GM15510 (cell line): ENCODE data around the gene TTLL11.

ENCODE experiments used
- POLR2A ChIP-seq: IDR thresholded peaks from 3 replicates; pipeline ENCODE4 v1.6.1; 2011; ENCODE audit warnings: borderline replicate concordance; ENCODE audit not compliant: insufficient read length; ENCODE audit errors: extremely low read depth

TTLL11 gene

DNA sequence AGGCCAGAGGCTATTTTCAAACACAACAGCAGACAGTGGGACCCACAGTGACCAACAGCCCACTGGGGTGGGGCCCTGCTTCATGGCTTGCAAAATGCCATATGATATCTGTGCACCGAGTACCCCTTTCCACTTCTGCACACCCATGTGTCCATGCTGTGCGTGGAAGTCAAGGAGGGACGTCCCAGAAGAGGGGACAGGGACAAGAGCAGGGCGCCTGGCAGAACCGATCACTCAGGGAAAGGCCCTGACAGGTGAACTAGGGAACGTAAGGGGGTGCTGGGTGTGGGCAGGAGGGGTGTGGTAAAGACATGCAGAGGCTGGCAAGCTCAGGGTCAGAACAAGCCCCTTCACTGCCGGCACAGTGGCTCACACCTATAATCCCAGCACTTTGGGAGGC is 7.6 kb upstream of the TTLL11 start:
- TF ChIP-seq POLR2A, result no peak

DNA sequence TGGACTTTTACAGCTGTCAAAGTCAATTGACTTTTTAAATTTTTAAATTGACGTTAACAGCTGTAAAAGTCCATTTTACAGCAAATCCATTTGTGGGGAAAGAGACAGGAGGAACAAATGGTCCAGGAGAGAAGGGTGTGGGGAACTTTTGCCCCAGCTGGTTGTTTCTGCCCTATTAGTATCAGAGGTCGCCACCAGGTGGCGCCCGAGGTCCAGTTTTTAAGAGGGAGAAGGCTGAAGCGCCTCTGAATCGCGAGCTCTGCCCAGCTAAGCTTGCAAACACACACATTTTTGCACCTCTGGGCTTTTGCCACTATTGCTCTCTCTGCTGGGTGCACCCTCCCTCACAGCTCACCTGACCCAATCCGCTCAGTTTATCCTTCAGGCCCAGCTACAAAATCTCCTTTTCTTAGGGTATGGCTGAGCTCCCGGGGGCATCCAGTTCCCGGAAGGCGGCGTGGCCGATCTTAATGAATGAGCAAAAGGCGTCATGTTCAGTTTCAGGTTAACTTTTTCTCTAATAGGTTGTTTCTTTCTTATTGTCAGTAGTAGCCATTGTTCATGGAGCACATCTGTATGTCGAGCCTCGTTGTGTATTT is 6.3 kb upstream of the TTLL11 start:
- no peak for TF ChIP-seq POLR2A

DNA sequence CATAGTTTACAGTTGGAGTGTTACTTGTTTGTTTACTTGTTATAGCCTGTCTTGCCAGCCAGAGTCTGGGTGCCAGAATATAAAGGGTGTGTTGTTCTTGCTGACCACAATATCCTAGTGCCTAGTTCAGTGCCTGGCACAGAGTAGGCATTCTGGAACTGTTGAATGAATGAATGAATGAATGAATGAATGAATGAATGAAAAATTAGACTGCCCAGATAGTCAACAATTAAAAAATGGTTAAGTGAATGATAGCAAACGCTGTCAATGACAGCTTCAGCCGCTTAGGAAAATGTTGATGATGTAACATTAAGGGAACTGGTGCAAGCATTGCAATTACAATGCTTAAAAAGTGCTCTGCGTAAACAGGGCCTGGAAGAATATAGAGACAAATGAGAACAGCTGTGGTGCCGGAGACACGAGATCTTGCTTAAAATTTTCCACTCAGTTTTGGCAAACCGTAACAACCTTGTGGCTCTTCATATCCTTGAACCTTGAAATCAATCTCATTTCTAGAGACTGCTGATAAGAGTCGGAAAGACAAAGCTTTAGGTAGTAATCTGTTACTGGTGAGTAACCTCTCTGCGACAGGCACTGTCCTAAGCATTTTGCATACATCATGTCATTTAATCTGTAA is 4.7 kb upstream of the TTLL11 start:
- TF ChIP-seq POLR2A, result no peak

- TF ChIP-seq POLR2A, result no peak
Observed at GRCh38 chr9:122096620-122097415, 3.7 kb upstream of the TTLL11 start.

GRCh38 chr9:122095010-122095767 is 2.1 kb upstream of the TTLL11 start:
- TF ChIP-seq POLR2A, result no peak

- no peak for TF ChIP-seq POLR2A
Observed at GRCh38 chr9:122091682-122092592, 1.2 kb downstream of the TTLL11 start.

GRCh38 chr9:122090981-122091380 is 2.1 kb downstream of the TTLL11 start:
- no peak for TF ChIP-seq POLR2A

DNA sequence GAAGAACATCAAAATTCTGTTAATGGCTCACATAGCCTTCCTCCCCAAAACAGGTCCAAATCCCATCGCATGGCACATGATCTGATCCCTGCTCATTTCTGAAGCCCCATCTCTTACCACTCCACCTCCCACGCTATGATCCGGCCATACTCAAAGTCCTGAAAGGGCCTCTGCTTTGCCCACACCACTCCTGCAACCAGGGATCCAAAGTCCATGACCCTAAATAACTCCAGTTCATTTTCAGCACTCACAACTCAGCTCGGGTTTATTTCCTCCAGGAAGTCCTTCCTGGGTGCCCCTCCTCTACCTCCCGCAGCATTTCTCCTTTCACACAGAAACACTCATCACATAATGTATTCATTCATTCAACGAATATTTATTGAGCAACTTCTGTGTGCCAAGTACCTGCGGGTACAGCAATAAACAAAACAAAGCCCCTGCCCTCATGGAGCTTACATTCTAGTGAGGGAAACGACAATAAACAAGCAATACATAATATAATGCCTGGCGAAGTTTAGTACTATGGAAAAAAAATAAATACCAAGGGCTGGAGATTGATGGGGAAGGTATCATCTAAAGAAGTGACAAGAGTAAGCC is 2.7 kb downstream of the TTLL11 start:
- no peak for TF ChIP-seq POLR2A

DNA sequence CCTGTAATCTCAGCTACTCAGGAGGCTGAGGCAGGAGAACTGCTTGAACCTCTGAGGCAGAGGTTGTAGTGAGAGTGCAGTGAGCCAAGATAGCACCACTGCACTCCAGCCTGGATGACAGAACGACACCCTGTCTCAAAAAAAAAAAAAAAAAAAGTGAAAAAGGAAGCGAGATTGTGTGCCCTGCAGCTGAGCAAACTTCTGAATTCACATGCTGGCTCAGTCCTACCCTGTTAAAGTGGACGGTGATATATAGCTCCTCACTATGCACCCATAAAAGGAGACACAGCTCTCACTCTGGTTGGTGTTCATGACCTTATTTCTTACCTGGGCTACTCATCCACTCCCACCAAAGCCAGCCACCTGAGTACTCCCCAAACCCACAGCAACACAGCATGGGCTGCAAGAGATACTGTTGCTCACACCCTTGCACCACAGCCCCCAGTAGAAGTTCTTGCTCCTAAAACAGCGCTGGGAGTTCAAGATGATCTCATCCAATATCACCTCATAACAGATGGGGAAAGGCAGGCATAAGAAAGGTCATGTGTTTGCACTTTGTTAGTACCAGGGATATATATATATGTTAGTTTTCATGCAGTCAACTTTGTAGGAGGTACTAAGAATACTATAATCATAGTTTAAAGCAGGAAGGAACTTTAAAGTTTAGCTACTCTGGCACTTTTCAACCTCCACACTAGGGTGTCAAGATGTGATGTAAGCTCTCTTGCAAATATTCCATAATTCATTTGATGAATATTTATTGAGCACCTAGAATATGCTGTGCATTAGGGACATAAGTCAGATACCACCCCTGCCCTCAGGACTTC is 4.0 kb downstream of the TTLL11 start:
- TF ChIP-seq POLR2A, result no peak

GRCh38 chr9:122087406-122088200 is 5.5 kb downstream of the TTLL11 start:
- no peak for TF ChIP-seq POLR2A

- no peak for TF ChIP-seq POLR2A
Observed at GRCh38 chr9:122086873-122087272, 6.2 kb downstream of the TTLL11 start.

DNA sequence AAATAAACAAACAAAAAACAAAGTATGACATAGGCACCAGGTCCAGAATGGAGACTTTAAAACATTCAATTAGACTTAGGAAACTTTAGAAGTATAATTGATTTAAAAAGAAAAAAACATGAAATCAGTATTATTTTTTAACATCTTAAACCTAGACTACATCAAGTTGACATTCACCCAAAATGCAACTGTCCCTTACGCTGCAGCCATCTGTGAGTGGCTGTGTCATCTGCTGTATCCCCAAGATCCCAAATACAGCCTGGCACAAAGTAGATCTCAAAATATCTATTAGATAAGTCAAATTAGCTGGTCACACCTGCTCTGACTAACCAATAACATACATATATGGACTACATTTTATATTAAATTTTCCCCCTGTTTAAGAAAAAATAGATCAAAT is 7.8 kb downstream of the TTLL11 start:
- TF ChIP-seq POLR2A, result no peak
